Measurements from ENCODE around the gene S100G. TPM values are rescaled to one million over a fixed set of nuclear protein-coding genes. Genes with fewer than 3 reads are reported as not detected.

Gene S100G
- polyA plus RNA-seq, 3 donors = not detected

Other genes with a start within 250 kb of the S100G start
- 10 to 100 TPM; 34.0 to 44.5 (median 42.3) TPM for gene CTPS2, start 62.5 kb downstream of the S100G start, polyA plus RNA-seq (ENCODE audit: insufficient read length in 3 of 3)
- 10 to 100 TPM; 26.6 to 33.4 (median 28.8) TPM for gene SYAP1, start 69.5 kb downstream of the S100G start, polyA plus RNA-seq (ENCODE audit: insufficient read length in 3 of 3)
- gene TXLNG, start 136.3 kb downstream of the S100G start, polyA plus RNA-seq (ENCODE audit: insufficient read length in 3 of 3) = 10 to 100 TPM; 14.2 to 21.1 (median 17.5) TPM
- 100 to 1,000 TPM; 191 to 215 (median 198) TPM for gene RBBP7, start 220.2 kb downstream of the S100G start, polyA plus RNA-seq (ENCODE audit: insufficient read length in 3 of 3)